ENCODE measurements around the gene YBX1. TPM values are rescaled to one million over a fixed set of nuclear protein-coding genes. Genes with fewer than 3 reads are reported as not detected.
A peak's percentile ranks its signal among the peaks of the same experiment; 100 is the strongest.

The YBX1 gene
- total and polyA plus RNA-seq, 4 donors, result 107 to 530 (median 204) TPM

- no peak for TF ChIP-seq REST (IDR thresholded peaks at IDR 0.05)
- no peak for TF ChIP-seq EGR1 (IDR thresholded peaks at IDR 0.05; ENCODE audit: low read depth in 2 of 2)
- no peak for TF ChIP-seq FOXA1 (IDR thresholded peaks at IDR 0.05)
- peak; percentile 46 for TF ChIP-seq HNF4G (IDR thresholded peaks at IDR 0.05)
- TF ChIP-seq NR2F2 (IDR thresholded peaks at IDR 0.05), result peak; percentile 65
- peak; percentile 73 for TF ChIP-seq SP1 (IDR thresholded peaks at IDR 0.05)
- TF ChIP-seq YY1 (IDR thresholded peaks at IDR 0.05), result peak; percentile 94
- TF ChIP-seq MAX (IDR thresholded peaks at IDR 0.05), result peak; percentile 98
- peak; percentile 42 for TF ChIP-seq TAF1 (conservative IDR thresholded peaks at IDR 0.05)
- TF ChIP-seq RAD21 (IDR thresholded peaks at IDR 0.05), result peak; percentile 44 to 69
Measured at GRCh38 chr1:42657981-42658876, 24.0 kb upstream of the YBX1 start, which contains the start of gene PPIH (continued).

- no peak for TF ChIP-seq CTCF (IDR thresholded peaks at IDR 0.05; ENCODE audit: low read depth, low read length, missing input control)
- TF ChIP-seq SP1 (IDR thresholded peaks at IDR 0.05), result no peak
- no peak for TF ChIP-seq GABPA (IDR thresholded peaks at IDR 0.05 in 1 of 2, conservative IDR thresholded peaks at IDR 0.05 in 1 of 2)
- TF ChIP-seq HNF4A (conservative IDR thresholded peaks at IDR 0.05), result no peak
- TF ChIP-seq FOXA1 (IDR thresholded peaks at IDR 0.05), result no peak
- no peak for TF ChIP-seq RAD21 (IDR thresholded peaks at IDR 0.05)
- no peak for TF ChIP-seq YY1 (IDR thresholded peaks at IDR 0.05)
- TF ChIP-seq FOXA2 (IDR thresholded peaks at IDR 0.05), result no peak
- no peak for TF ChIP-seq EGR1 (IDR thresholded peaks at IDR 0.05; ENCODE audit: low read depth in 2 of 2)
- TF ChIP-seq JUND (IDR thresholded peaks at IDR 0.05), result no peak
- TF ChIP-seq MAX (IDR thresholded peaks at IDR 0.05), result no peak
- TF ChIP-seq NR2F2 (IDR thresholded peaks at IDR 0.05), result no peak
- TF ChIP-seq REST (IDR thresholded peaks at IDR 0.05), result no peak
- TF ChIP-seq RXRA (IDR thresholded peaks at IDR 0.05), result no peak
- TF ChIP-seq ATF3 (IDR thresholded peaks at IDR 0.05), result no peak
- TF ChIP-seq HNF4G (IDR thresholded peaks at IDR 0.05), result no peak
- H3K27me3 ChIP-seq (ENCODE audit: control insufficient read depth in 4 of 4, insufficient read depth in 4 of 4, low read length in 3 of 4), result no peaks in the 10 kb centered on the region
- H3K36me3 ChIP-seq (ENCODE audit: control insufficient read depth in 4 of 4, insufficient read depth in 3 of 4, low read depth in 1 of 4, low read length in 3 of 4), result peaks cover 0 to 5% (median 2%) of the 10 kb centered on the region in 4 donors
- H3K4me1 ChIP-seq (ENCODE audit: control insufficient read depth in 4 of 4, insufficient read depth in 4 of 4, low read length in 3 of 4), result peaks cover 0 to 20% (median 11%) of the 10 kb centered on the region in 4 donors
- H3K9ac ChIP-seq (ENCODE audit: low read depth in 1 of 2, low read length in 2 of 2), result peak overlapping the region; percentile 33 to 66
- no peak for DNase-seq (ENCODE audit: low spot score)
- peak overlapping the region; percentile 68 to 85 (median 83) for H3K4me3 ChIP-seq (ENCODE audit: low read depth in 1 of 3, low read length in 3 of 3)
- 6% methylated on average over 20 of the region's 20 CpGs for WGBS
- H3K27ac ChIP-seq (ENCODE audit: low read depth in 1 of 2, low read length in 2 of 2), result no peak overlapping the region
- no peaks in the 10 kb centered on the region for H3K9me3 ChIP-seq (ENCODE audit: control insufficient read depth in 4 of 4, low read length in 3 of 4)
Measured at GRCh38 chr1:42658877-42659337, 23.3 kb upstream of the YBX1 start.

Data from liver (tissue), 9 donors.